ENCODE data around the gene SLIT3.
"Not testable (repeated sequence)": the region's sequence is repeated elsewhere in the genome, so short reads cannot be mapped to it uniquely, and the experiment has no call there.

The SLIT3 gene

DNA sequence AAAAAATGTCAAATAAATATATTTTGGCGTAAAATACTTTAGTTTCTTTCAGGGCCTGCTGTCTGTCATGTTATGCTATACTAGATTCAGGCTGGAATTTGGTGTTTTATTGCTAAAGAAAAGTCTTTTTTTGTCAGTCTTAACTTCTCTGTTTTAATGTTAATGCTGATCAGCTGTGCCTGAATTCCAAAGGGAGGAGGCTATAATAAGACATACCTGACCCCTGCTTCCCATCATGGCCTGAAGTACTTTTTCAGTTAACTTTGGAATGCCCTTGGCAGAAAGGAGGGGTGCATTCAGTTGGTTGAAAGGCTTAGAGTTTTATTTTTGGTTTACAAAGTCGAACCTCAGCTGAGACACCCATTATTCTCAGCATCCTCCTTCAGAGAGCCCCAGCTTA is 663.7 kb downstream of the SLIT3 start:
- DNase-seq (ENCODE audit: low read depth): no peak

DNA sequence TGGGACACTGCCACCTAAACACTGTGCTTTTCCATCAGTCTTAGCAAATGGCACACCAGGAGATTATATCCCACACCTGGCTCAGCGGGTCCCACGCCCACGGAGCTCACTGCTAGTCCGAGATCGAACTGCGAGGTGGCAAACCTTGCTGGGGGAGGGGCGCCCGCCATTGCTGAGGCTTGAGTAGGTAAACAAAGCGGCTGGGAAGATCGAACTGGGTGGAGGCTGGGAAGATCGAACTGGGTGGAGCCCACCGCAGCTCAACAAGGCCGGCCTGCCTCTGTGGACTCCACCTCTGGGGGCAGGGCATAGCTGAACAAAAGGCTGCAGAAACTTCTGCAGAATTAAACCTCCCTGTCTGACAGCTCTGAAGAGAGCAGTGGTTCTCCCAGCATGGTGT is 670.0 kb downstream of the SLIT3 start:
- not testable (repeated sequence) for DNase-seq (ENCODE audit: low read depth)

DNA sequence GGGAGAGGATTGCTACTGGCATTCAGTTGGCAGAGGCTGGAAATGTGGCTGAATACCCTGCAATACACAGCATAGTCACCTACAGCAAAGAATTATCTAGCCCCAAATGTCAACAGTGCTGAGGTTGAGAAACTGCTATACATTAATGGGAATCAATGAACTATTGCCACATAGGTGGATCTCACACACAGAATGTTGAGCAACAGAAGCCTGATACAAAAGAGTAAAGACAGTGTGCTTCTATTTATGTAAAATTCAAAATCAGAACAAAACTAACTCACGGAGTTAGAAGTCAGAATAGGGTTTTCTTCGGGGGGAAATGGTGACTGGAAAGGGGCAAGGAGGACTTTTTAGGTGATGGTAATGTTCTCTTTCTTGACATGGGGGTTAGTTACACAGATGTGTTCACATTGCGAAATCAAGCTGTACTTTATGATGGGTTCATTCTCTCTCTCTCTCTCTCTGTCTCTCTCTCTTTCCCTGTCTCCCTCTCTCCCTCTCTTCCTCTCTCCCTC is 676.0 kb downstream of the SLIT3 start:
- DNase-seq (ENCODE audit: low read depth): no peak

DNA sequence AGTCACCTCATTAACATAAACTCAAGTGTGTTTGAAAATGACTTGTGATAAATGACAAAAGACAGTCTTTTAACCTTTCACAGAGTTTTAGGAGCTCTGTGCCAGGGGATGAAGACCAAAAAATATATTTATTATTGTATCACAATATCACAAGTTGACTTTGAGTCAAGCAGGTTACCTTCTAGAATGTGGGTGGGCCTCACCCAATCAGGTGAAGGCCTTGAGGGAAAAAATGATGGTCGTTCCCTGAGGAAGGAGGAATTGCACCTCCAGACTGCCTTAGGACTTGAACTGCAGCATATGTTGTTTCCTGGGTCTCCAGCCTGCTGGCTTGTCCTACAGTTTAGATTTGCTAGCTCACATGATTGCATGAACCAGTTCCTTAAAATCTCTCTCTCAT is 680.1 kb downstream of the SLIT3 start:
- DNase-seq (ENCODE audit: low read depth): no peak

DNA sequence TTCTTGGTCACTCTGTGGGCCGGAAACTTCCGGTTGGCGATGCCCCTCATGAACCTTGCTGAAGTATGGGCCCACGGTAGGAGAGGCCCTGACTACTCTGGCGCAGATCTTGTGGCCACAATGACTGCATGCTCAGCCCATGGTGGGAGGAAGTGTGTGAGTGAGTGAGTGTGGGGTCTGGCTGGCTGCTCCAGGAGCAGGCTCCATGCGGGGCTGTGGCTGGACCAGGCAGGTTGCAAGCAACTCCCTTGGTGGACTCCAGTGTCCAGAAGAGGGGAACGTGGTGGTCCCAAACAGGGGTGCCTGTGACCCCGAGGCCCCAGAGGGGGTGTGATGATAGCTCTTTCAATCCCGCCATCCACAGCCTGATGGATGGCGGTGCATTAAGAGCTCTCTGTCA is 686.3 kb downstream of the SLIT3 start:
- DNase-seq (ENCODE audit: low read depth): no peak

DNA sequence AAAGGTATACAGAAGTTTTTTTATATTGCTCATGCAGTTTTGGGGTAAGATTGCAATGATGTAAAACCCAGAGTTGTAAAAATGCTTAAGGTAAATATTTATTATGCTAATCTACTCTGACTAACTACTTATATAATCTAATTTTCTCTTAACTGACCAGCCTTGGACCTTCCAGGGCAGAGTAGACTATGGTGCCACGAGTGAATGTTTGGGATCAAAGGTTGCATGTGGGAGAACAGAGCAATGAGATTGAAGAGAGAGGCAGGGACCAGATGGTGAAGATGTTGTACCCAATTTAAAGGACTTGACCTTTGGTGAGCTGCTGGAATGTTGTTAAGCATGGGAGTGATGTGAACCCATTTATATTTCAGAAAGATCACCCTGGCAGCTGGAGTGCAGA is 686.9 kb downstream of the SLIT3 start:
- DNase-seq (ENCODE audit: low read depth): no peak

DNA sequence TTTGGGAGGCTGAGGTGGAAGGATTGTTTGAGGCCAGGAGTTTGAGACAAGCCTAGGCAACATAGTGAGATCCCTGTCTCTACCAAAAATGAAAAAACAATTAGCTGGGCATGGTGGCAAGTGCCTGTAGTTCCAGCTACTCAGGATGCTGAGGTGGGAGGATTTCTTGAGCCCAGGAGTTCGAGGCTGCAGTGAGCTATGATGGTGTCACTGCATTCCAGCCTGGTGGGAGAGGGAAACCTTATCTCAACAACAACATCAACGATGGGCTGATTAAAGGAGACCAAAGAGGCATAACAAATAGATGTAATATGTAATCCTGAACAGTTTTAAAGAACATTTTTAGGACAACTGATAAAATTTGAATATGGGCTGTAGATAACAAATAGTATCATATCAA is 687.5 kb downstream of the SLIT3 start:
- DNase-seq (ENCODE audit: low read depth): no peak

DNA sequence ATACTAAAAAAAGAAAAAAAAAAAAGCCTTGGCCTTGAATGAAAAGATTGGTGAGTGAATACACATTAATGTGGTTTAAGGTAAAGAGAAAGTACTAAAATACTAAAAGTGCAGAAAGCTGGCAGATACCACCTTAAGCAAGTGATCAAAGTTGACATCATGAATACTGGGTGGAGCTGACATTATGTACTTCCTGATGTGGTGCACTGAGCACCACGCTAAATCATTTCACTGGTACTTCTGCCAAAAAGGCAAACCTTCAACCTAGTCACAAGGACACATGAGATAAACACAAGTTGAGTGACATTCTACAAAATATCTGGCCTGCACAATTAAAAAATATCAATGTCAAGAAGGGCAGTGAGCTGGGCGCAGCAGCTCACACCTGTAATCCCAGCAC is 687.9 kb downstream of the SLIT3 start:
- no peak for DNase-seq (ENCODE audit: low read depth)

DNA sequence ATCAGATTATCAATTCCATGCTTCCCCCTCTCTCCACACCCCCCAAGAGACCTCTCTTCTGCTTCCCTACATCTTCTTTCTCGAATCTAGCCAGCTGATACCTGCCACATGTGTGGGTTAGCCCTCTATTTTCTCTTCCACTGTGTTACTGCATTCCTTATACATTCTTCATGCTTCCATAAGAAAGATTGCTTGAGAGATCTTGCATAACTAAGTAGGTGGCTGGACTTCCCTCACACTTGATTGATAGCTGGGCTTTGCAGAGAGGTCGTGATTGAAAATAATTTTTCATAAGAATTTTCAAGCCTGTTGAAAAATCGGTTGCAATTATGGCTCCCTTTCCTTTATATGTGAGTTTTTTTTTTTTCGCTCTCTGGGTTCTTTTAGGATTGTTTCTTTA is 688.8 kb downstream of the SLIT3 start:
- no peak for DNase-seq (ENCODE audit: low read depth)
